HFFc6 (cell line): Measurements from ENCODE around the gene FGF16. TPM values are rescaled to one million over a fixed set of nuclear protein-coding genes. Genes with fewer than 3 reads are reported as not detected.

Experiments
- DNase-seq: peaks from one replicate; pipeline ENCODE4 v3.0.0-alpha.2; 2018
- H3K27ac Mint-ChIP-seq: 2 replicates; pipeline ENCODE4 v1.8.0; 2020; ENCODE audit warnings: mild to moderate bottlenecking, mixed read lengths
- H3K27me3 Mint-ChIP-seq: 2 replicates; pipeline ENCODE4 v1.8.0; 2021; ENCODE audit warnings: mild to moderate bottlenecking, moderate library complexity, mixed read lengths; ENCODE audit not compliant: insufficient read depth
- H3K36me3 Mint-ChIP-seq: 2 replicates; pipeline ENCODE4 v1.8.0; 2021; ENCODE audit warnings: low read depth, mixed read lengths
- H3K4me1 Mint-ChIP-seq: 2 replicates; pipeline ENCODE4 v1.8.0; 2020; ENCODE audit warnings: low read depth, mixed read lengths
- H3K4me3 Mint-ChIP-seq: 2 replicates; pipeline ENCODE4 v1.8.0; 2020; ENCODE audit warnings: mild to moderate bottlenecking, moderate library complexity, mixed read lengths
- H3K9me3 Mint-ChIP-seq: 2 replicates; pipeline ENCODE4 v1.8.0; 2020; ENCODE audit warnings: mild to moderate bottlenecking, mixed read lengths
- CTCF ChIP-seq: fragments of 200-600 bp; sonication (generic); IDR thresholded peaks from 2 replicates; pipeline ENCODE4 v1.5.0; 2021; ENCODE audit warnings: antibody characterized with exemption, mild to moderate bottlenecking
- total RNA-seq, 6 experiments: library from RNA; stranded (reverse); fragmentation: NEBNext Ultra II Directional; extraction: Animal tissue kit (Norgen Biotek cat#: 25700); gene quantifications; 2 replicates in 1 of 6; 3 replicates in 5 of 6; pipeline ENCODE4 v1.2.3, GENCODE V29; 2021

The FGF16 gene
- total RNA-seq, 6 experiments from 2014 or later = not detected

GRCh38 chrX:77415882-77416281, 31.3 kb upstream of the FGF16 start:
- no peak overlapping the region for H3K27ac Mint-ChIP-seq
- H3K27me3 Mint-ChIP-seq = peaks cover 5% of the 10 kb centered on the region; the same call in 1 of the 2 replicates
- no peaks in the 10 kb centered on the region for H3K4me1 Mint-ChIP-seq
- TF ChIP-seq CTCF = no peak
- H3K36me3 Mint-ChIP-seq = no peaks in the 10 kb centered on the region
- no peak overlapping the region for H3K4me3 Mint-ChIP-seq
- DNase-seq = no peak
- H3K9me3 Mint-ChIP-seq = no peaks in the 10 kb centered on the region

GRCh38 chrX:77422891-77423648, 24.1 kb upstream of the FGF16 start:
- TF ChIP-seq CTCF = no peak
- Mint-ChIP-seq H3K4me1 (peaks cover 17% of the 10 kb centered on the region), H3K9me3 (no peaks in the 10 kb centered on the region), H3K27ac (no peak overlapping the region), H3K27me3 (peaks cover 2% of the 10 kb centered on the region; the same call in 1 of the 2 replicates), H3K4me3 (no peak overlapping the region), H3K36me3 (no peaks in the 10 kb centered on the region)
- DNase-seq = no peak

GRCh38 chrX:77426811-77427210, 20.4 kb upstream of the FGF16 start:
- Mint-ChIP-seq H3K27me3 (peaks cover 2% of the 10 kb centered on the region; the same call in 1 of the 2 replicates), H3K4me3 (no peak overlapping the region), H3K36me3 (no peaks in the 10 kb centered on the region), H3K27ac (no peak overlapping the region), H3K4me1 (peaks cover 31% of the 10 kb centered on the region), H3K9me3 (no peaks in the 10 kb centered on the region)
- DNase-seq = no peak
- TF ChIP-seq CTCF = no peak

- no peaks in the 10 kb centered on the region for H3K9me3 Mint-ChIP-seq
- H3K27ac Mint-ChIP-seq = no peak overlapping the region; the same call in 1 of the 2 replicates
- no peaks in the 10 kb centered on the region for H3K36me3 Mint-ChIP-seq
- no peak for TF ChIP-seq CTCF
- no peak overlapping the region for H3K4me3 Mint-ChIP-seq
- peaks cover 2% of the 10 kb centered on the region; the same call in 1 of the 2 replicates for H3K27me3 Mint-ChIP-seq
- peaks cover 31% of the 10 kb centered on the region for H3K4me1 Mint-ChIP-seq
- DNase-seq = no peak
These were observed 19.6 kb upstream of the FGF16 start for GRCh38 chrX:77427611-77428010.

- peaks cover 31% of the 10 kb centered on the region for H3K4me1 Mint-ChIP-seq
- TF ChIP-seq CTCF = no peak
- H3K27me3 Mint-ChIP-seq = peaks cover 2% of the 10 kb centered on the region; the same call in 1 of the 2 replicates
- H3K27ac Mint-ChIP-seq = no peak overlapping the region
- no peaks in the 10 kb centered on the region for H3K36me3 Mint-ChIP-seq
- DNase-seq = no peak
- no peak overlapping the region for H3K4me3 Mint-ChIP-seq
- no peaks in the 10 kb centered on the region for H3K9me3 Mint-ChIP-seq
These were observed 18.6 kb upstream of the FGF16 start for GRCh38 chrX:77428551-77428950.
